Globus pallidus (tissue), 1 donor: ENCODE results near the gene AFF3.
A peak's percentile ranks its signal among the peaks of the same experiment; 100 is the strongest.

Experiments used
- DNase-seq: peaks from one replicate; pipeline ENCODE4 v3.0.0-alpha.2; 2015; ENCODE audit warnings: low spot score

Gene AFF3

GRCh38 chr2:99700482-99701398, 441.6 kb downstream of the AFF3 start:
- DNase-seq, result peak; percentile 13

GRCh38 chr2:99698896-99699295, 443.5 kb downstream of the AFF3 start:
- DNase-seq, result no peak

DNA sequence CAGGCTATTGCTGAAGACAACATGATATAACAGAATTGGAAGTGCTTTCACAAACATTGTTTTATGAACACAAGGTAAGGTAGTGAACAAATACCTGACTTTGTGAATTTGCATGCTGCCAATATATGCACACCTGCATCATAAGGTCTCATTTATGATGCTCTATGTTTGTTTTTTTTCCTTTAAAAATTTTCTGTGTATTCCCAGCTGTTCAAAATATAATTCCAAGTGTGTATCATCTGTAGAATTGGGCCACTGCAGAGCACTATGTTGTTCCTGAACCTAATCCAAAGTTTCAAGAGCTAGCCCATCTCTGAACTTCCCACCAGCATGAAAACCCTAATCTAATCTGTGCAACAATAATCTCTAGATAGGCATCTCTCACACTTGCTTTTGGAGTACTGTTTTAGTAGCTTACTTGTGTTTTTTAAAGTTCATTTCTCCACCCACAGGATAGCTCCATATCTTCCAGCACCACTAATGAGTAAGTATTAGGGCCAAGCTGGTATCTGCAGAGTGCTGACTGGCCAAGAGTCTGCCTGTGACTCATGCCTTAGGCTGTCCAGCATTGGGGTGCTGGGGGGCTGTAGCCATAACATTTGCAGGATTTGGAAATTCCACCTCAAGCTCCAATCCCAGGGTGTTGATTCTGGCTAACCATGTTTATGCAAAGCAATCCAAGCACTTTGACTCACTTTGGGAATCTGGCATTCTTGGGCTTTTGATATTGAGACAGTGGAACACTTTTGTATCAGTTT, 444.4 kb downstream of the AFF3 start:
- no peak for DNase-seq

DNA sequence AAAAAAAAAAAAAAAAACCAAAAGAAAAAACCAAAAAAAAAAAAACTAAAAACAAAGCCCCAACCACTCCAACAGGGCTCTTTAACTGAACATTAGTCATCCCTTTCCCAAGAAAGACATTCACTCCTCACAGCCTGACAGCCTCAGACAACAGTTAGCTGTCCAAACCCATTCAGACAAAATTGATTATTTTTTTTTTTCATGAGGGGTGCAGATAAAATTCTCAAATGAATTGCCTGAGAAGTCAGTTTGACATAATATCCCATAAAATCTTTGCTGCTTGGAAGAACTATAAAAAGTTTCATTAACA, 446.5 kb downstream of the AFF3 start:
- DNase-seq, result no peak

DNA sequence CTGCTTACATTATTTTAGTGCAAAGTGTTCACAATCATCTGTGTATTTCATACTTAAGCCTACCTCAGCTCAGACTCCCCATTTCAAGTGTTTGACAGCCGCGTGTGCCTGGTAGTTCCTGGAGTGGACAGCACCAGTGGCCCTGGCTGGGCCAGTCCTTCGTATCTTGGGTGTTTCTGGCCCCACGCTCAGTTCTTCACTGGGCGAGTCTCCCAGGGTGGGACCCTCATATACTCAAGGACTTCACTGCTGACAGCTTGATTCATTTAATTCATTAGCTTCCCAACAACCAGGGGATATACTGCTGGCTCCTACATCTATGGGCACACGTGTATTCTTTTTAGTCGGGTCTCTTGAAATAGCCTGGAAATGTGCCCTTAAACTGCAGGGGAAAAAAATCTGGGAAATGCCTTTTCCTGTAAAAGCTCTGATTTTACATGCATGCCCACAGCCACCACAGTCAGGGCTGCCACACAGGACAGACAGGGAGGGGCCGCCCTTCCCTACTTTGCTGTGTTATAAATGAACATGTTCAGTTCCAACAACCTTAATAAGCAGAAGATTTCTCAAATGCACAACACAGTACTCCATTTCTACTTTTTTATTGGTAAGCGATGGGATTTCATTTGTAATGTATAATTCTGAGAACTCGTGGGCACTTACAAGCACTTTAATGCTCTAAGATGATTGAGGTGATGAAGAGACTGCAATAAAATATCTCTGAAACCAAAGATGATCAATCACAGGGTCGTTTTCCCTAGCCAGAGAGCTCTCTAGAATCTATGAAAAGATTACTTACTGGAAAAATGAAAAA, 447.1 kb downstream of the AFF3 start:
- no peak for DNase-seq

- DNase-seq, result no peak
Measured at GRCh38 chr2:99694331-99694730, 448.1 kb downstream of the AFF3 start.

DNA sequence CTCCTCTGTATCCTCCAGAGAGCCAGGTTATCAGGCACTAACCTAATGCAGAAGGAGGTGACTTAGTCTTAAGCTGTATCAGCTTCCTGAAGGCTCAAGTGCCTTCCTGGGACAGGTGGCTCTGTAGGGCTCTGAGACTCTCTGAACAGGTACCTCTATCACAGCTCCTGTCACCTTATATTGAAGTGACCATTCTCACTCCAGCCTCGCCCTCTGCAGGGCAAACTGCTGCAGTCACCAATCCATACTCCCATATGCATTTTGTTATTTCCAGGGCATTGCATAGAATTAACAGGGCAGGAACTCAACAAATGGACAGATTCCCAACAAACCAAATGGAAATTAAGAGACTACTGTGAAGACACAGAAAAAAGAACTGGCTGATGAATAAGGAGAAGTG, 449.6 kb downstream of the AFF3 start:
- no peak for DNase-seq

GRCh38 chr2:99691926-99692325, 450.5 kb downstream of the AFF3 start:
- DNase-seq, result no peak

DNA sequence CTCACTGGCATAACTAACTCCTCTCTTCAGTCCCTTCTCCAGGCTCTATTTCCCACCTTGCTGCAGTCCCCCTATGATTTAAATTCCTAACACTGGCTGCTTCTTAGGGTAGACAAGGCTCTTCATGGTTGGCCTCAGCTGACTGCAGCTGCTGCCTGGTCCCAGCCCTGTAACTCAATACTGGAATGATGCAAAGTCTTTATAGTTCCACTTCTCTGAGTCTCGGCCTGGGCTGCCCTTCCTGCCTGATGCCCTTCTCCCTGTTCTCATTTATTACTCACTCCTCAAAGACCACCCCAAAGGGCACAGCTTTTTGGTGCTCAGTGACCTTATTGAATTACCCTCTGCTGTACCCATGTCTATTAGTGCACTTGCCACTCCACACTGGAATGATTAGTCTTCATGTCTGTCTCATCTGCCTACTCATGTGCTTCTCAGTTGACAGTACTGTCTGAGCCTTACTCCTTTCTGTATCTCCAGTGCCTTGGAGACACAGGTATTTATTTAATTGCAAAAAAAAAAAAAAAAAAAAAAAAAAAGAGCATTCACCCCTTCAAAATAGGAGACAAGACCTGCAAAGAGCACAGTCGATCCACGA, 453.1 kb downstream of the AFF3 start:
- DNase-seq, result no peak

GRCh38 chr2:99688699-99689098, 453.7 kb downstream of the AFF3 start:
- no peak for DNase-seq

- no peak for DNase-seq
Measured at GRCh38 chr2:99682275-99683060, 459.9 kb downstream of the AFF3 start.

GRCh38 chr2:99680946-99681345, 461.4 kb downstream of the AFF3 start:
- DNase-seq, result no peak

DNA sequence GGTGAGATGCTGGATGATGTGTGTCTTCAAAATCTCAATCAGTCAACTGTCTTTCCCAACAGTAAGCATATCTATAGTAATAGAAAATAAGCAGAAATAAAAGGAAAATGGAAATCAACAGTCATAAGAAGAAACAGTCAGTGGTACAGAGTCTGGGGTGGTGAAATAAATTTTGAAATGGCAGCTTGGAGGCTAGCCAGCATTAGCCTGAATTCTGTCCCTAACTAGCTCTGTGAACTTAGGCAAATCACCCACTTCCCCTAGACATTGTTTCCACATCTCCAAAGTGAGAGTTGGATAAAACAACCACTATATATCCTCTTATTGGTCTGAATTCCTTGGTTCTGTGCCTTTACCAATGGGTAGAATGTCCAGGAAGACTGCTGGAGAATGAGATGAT, 462.9 kb downstream of the AFF3 start:
- DNase-seq, result no peak

- DNase-seq, result no peak
Measured at GRCh38 chr2:99678625-99679024, 463.8 kb downstream of the AFF3 start.

- DNase-seq, result no peak
Measured at GRCh38 chr2:99677814-99678213, 464.6 kb downstream of the AFF3 start.

- DNase-seq, result no peak
Measured at GRCh38 chr2:99675130-99675661, 467.2 kb downstream of the AFF3 start.

DNA sequence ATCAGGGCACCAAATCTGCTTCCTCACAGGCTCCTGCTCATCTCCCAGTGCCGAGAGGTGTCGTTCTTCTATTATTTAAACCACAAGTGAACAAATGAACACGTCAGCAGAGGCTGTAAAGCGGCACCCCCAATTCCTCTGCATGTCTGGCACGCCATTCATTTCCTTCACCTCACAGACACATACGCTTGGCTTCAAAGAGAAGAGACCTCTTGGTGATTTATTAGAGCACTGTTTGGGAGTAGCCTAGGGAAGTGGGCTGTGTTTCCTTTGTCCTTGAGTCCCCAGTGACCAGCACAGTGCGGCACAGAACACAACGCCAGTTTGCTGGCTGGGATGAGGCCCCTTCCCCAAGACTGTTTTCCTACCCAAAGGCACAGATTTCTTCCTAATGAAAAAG, 468.3 kb downstream of the AFF3 start:
- DNase-seq, result no peak

DNA sequence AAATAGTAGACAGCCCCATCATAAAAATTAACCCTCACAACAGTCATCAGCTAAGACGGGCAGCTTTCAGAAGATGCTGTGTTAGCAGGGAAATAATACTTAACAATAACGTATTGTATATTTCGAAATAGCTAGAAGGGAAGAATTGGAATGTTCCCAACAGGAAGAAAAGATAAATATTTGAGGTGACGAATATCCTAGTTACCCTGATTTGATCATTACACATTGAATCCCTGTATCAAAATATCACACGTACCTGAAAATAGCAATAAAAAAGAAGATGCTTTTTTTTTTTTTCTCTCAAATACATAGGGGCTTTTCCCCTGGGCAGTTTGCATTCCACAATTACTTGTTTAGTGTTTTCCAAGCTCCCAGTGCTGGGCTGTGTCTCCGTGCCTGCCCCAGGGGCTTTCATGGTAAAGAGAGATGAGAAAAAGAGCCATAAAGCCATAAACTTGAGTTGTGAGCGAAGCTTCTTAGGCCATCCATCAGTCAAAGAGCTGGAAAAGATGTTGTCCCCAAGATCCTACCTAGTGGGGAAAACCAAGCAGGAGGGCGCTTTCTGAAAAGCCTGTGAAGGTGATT, 469.5 kb downstream of the AFF3 start:
- no peak for DNase-seq

- no peak for DNase-seq
Measured at GRCh38 chr2:99670768-99671734, 471.3 kb downstream of the AFF3 start.

DNA sequence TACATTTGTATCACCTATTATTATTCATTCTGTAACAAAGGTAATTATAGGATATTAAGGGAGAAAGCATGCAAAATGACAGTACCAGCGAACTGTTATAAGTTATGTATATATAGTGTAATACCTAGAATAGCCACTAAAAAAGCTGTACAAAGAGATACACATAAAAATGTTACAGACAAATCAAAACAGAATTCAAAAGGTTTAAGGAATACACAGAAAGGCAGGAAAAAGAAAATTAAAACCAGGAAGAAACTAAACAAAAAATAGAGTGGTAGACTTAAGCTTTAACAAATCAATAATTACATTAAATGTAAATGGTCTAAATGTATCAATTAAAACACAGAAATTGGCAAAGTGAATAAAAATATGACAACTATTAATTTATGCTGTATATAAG, 476.1 kb downstream of the AFF3 start:
- no peak for DNase-seq
